CD4-positive, alpha-beta T cell treated with Interleukin-4 for 1 hour (primary cell): ENCODE data around the gene CCR5.
A peak's percentile ranks its signal among the peaks of the same experiment; 100 is the strongest.

Experiments used
- DNase-seq, 2 donors: peaks; one replicate each; pipeline ENCODE4 v3.0.0-alpha.2; 2020 to 2022

Gene CCR5

GRCh38 chr3:46359733-46360493 lies 10.8 kb upstream of the CCR5 start:
- DNase-seq = no peak

DNA sequence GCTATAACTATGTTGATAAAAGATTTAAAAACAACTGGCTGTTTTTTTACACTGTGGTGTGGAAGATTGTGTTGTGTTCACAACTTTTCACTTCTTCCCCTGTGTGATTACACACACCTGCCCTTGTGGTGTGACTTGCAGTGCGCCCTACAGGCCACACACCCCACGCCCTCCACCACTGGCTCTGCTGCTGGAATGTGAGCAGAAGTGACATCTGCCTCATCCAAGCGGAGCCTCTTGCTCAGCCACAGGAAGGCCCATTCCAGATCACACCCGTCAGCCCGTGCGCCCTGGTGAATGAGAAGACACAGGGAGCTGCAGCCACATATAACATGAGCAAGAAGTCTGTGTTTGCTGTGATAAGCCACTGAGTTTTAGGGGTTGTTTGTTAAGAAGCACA lies 9.8 kb upstream of the CCR5 start:
- DNase-seq = peak in 1 of 2 donors; percentile 28

DNA sequence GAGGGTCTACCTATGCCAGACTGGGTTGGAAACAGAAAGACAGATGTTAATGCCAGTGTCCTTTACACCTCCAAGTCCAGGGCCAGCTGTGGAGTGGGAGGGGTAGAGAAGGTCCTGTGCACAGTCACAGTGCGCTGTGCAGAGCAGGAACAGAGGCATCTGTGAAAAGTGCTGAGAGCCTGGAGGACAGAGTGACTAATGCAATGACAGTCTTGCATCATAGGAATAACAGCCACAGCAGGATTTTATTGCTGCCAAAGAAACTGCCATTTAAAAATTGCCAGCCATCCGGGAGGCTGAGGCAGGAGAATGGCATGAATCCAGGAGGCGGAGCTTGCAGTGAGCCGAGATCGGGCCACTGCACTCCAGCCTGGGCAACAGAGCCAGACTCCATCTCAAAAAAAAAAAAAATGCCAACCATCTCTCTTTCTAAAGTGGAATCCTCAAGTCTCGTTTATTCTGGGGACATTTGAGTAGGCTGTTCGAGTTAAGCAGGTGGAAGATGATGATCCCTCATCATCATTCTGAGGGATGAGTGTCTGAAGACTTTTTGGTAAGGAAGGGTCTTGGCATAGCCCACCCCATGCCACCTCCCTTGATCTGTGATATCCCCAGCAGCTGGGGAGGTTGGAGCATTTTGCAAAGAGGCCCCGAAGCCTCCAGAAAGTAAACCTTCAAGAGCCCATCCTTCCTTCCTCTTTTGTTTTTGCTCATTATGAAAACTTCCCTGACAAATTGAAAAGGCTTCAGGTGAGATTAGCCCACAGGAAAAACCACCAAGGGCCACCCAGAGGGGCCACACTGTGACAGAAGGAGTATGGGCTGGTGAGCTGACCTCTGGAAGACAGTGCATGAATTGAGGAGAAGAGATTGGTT lies 9.1 kb upstream of the CCR5 start:
- DNase-seq = peak in 1 of 2 donors; percentile 41

GRCh38 chr3:46365041-46365440 lies 5.7 kb upstream of the CCR5 start:
- no peak for DNase-seq

GRCh38 chr3:46365737-46366524 lies 4.8 kb upstream of the CCR5 start:
- DNase-seq = no peak

- no peak for DNase-seq
These were observed 2.9 kb upstream of the CCR5 start for GRCh38 chr3:46367811-46368210.

DNA sequence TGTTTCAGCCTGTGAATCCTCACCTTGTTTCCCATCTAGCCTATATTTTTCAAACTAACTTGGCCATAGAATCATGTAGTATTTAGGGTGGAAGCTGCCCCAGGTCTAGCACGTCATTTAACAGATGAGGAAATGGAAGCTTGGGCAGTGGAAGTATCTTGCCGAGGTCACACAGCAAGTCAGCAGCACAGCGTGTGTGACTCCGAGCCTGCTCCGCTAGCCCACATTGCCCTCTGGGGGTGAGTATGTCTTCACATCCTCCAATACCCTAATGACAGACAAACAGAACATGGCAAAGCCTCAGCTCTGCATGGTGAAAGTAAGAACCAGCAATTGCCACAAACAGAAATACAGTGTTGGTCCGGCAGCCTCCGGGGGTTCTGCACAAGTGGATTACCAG lies 2.2 kb upstream of the CCR5 start:
- DNase-seq = peak; percentile 83 to 88

DNA sequence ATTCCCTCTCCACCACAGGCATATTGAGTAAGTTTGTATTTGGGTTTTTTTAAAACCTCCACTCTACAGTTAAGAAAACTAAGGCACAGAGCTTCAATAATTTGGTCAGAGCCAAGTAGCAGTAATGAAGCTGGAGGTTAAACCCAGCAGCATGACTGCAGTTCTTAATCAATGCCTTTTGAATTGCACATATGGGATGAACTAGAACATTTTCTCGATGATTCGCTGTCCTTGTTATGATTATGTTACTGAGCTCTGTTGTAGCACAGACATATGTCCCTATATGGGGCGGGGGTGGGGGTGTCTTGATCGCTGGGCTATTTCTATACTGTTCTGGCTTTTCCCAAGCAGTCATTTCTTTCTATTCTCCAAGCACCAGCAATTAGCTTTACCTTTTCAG lies 1.6 kb upstream of the CCR5 start:
- no peak for DNase-seq

DNA sequence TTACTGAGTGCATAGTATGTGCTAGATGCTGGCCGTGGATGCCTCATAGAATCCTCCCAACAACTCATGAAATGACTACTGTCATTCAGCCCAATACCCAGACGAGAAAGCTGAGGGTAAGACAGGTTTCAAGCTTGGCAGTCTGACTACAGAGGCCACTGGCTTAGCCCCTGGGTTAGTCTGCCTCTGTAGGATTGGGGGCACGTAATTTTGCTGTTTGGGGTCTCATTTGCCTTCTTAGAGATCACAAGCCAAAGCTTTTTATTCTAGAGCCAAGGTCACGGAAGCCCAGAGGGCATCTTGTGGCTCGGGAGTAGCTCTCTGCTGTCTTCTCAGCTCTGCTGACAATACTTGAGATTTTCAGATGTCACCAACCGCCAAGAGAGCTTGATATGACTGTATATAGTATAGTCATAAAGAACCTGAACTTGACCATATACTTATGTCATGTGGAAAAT lies 1.0 kb upstream of the CCR5 start:
- DNase-seq = no peak

DNA sequence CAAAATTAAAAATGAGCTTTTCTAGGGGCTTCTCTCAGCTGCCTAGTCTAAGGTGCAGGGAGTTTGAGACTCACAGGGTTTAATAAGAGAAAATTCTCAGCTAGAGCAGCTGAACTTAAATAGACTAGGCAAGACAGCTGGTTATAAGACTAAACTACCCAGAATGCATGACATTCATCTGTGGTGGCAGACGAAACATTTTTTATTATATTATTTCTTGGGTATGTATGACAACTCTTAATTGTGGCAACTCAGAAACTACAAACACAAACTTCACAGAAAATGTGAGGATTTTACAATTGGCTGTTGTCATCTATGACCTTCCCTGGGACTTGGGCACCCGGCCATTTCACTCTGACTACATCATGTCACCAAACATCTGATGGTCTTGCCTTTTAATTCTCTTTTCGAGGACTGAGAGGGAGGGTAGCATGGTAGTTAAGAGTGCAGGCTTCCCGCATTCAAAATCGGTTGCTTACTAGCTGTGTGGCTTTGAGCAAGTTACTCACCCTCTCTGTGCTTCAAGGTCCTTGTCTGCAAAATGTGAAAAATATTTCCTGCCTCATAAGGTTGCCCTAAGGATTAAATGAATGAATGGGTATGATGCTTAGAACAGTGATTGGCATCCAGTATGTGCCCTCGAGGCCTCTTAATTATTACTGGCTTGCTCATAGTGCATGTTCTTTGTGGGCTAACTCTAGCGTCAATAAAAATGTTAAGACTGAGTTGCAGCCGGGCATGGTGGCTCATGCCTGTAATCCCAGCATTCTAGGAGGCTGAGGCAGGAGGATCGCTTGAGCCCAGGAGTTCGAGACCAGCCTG lies 984 bp downstream of the CCR5 start:
- no peak for DNase-seq

GRCh38 chr3:46372492-46373359 lies 2.0 kb downstream of the CCR5 start:
- DNase-seq = peak; percentile 35 to 57

DNA sequence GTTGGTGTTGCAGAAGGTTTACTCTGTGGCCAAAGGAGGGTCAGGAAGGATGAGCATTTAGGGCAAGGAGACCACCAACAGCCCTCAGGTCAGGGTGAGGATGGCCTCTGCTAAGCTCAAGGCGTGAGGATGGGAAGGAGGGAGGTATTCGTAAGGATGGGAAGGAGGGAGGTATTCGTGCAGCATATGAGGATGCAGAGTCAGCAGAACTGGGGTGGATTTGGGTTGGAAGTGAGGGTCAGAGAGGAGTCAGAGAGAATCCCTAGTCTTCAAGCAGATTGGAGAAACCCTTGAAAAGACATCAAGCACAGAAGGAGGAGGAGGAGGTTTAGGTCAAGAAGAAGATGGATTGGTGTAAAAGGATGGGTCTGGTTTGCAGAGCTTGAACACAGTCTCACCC lies 4.0 kb downstream of the CCR5 start:
- no peak for DNase-seq

DNA sequence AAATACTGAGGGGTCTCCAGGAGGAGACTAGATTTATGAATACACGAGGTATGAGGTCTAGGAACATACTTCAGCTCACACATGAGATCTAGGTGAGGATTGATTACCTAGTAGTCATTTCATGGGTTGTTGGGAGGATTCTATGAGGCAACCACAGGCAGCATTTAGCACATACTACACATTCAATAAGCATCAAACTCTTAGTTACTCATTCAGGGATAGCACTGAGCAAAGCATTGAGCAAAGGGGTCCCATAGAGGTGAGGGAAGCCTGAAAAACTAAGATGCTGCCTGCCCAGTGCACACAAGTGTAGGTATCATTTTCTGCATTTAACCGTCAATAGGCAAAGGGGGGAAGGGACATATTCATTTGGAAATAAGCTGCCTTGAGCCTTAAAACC lies 4.5 kb downstream of the CCR5 start:
- no peak for DNase-seq

- no peak for DNase-seq
These were observed 5.1 kb downstream of the CCR5 start for GRCh38 chr3:46375814-46376213.

- DNase-seq = peak; percentile 65 to 71
These were observed 7.7 kb downstream of the CCR5 start for GRCh38 chr3:46378426-46378942.

GRCh38 chr3:46380471-46381221 lies 9.9 kb downstream of the CCR5 start:
- DNase-seq = no peak

- DNase-seq = no peak
These were observed 10.9 kb downstream of the CCR5 start for GRCh38 chr3:46381625-46382024.

DNA sequence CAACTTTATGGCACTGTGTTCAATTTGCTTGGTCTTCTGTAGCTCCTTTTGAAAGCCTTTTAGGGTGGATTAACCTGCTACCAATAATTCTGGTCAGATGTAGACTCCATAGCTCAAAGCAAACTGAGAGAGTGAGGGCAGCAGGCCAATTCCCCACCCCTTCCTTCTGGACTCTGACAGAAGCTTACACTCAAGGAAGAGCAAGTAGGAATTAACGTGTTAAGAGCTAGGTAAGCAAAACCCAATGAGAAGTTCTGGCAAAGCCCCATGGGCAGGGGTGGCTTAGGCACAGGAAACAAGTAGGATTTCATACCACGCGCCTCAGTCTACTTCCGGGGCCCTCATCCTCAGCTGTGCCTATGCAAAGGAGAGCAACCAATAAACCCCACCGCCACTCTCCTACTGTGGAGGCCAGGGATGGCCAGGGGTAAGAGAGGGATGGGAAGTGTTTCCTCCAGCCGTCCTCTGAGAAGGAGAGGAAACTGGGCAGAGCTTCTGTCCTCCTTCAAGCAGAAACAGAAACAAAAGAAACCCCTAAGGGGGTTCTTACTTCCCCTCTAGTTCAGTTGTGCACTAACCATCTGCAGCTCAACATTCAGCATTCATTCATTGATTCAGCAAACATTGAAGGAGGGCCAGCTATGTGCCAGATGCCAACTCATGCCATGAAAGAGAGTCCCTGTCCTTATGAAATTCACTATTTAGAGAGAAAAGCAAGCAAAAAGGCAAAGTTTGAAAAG lies 12.6 kb downstream of the CCR5 start:
- DNase-seq = no peak

DNA sequence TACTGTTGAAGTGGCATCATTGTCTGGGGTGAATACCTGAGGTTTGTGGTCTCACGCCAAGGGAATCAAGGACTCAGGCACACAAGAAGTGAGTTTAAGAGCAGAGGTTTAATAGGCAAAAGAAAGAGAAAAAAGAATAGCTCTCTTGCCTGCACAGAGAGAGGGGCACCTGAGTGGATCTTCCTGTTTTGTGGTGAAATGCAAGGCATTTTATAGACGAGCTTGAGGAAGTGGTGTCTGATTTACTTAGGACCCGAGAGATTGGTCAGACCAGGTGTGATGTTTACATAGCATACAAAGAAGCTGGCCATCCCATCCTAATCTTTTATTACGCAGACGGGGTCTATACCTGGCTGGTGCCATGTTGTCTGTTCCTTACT lies 13.2 kb downstream of the CCR5 start:
- DNase-seq = no peak

DNA sequence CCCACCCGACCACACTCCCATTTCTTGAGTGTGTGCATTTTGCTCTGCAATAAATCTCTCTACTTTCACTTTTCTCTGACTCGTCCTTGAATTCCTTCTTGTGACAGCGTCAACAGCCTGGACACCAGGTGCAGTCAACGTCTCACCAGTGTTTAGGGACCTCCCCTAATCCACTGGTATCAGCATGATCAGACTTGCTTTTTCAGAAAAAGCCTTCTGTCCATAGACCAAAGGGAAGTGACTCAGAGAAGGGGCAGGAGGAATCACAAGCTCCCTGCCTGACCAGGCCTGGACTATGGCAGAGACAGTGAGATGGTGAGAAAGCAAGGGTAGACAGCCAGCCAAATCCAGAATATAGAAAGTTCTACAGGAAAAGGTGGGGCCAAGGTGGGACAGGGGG lies 15.5 kb downstream of the CCR5 start:
- no peak for DNase-seq
